ENCODE results near the gene PLPPR1.
"Not testable (repeated sequence)": the region's sequence is repeated elsewhere in the genome, so short reads cannot be mapped to it uniquely, and the experiment has no call there.

PLPPR1 gene

GRCh38 chr9:101275769-101276250 is 247.3 kb downstream of the PLPPR1 start:
- no peak overlapping the region for H3K4me3 ChIP-seq (replicated peaks; ENCODE audit: low read depth, low read length)
- TF ChIP-seq CTCF (IDR thresholded peaks at IDR 0.05; ENCODE audit: low read depth, low read length, missing control alignments): no peak
- no peak for DNase-seq (ENCODE audit: extremely low read depth, low read depth)

GRCh38 chr9:101291043-101291442 is 262.5 kb downstream of the PLPPR1 start:
- not testable (repeated sequence) for H3K4me3 ChIP-seq (replicated peaks; ENCODE audit: low read depth, low read length); DNase-seq (ENCODE audit: extremely low read depth, low read depth)

- TF ChIP-seq CTCF (IDR thresholded peaks at IDR 0.05; ENCODE audit: low read depth, low read length, missing control alignments): no peak
Observed at GRCh38 chr9:101299901-101300300, 271.4 kb downstream of the PLPPR1 start.

GRCh38 chr9:101307051-101307450 is 278.5 kb downstream of the PLPPR1 start:
- DNase-seq (ENCODE audit: extremely low read depth, low read depth): no peak
- no peak for TF ChIP-seq CTCF (IDR thresholded peaks at IDR 0.05; ENCODE audit: low read depth, low read length, missing control alignments)
- no peak overlapping the region for H3K4me3 ChIP-seq (replicated peaks; ENCODE audit: low read depth, low read length)

More at GRCh38 chr9:101299901-101300300, 271.4 kb downstream of the PLPPR1 start:
- DNase-seq (ENCODE audit: extremely low read depth, low read depth): no peak
- no peak overlapping the region for H3K4me3 ChIP-seq (replicated peaks; ENCODE audit: low read depth, low read length)

GRCh38 chr9:101307524-101308213 is 279.1 kb downstream of the PLPPR1 start:
- no peak overlapping the region for H3K4me3 ChIP-seq (replicated peaks; ENCODE audit: low read depth, low read length)
- no peak for TF ChIP-seq CTCF (IDR thresholded peaks at IDR 0.05; ENCODE audit: low read depth, low read length, missing control alignments)
- DNase-seq (ENCODE audit: extremely low read depth, low read depth): no peak

GRCh38 chr9:101309139-101309538 is 280.6 kb downstream of the PLPPR1 start:
- H3K4me3 ChIP-seq (replicated peaks; ENCODE audit: low read depth, low read length): no peak overlapping the region
- TF ChIP-seq CTCF (IDR thresholded peaks at IDR 0.05; ENCODE audit: low read depth, low read length, missing control alignments): no peak
- no peak for DNase-seq (ENCODE audit: extremely low read depth, low read depth)

GRCh38 chr9:101311191-101311590 is 282.7 kb downstream of the PLPPR1 start:
- no peak overlapping the region for H3K4me3 ChIP-seq (replicated peaks; ENCODE audit: low read depth, low read length)
- TF ChIP-seq CTCF (IDR thresholded peaks at IDR 0.05; ENCODE audit: low read depth, low read length, missing control alignments): no peak
- no peak for DNase-seq (ENCODE audit: extremely low read depth, low read depth)
